Peyer's patch (tissue), 4 donors: Measurements from ENCODE around the gene MPP2.

Source experiments
- POLR2A ChIP-seq, 2 donors: fragments of 450-650 bp; IDR thresholded peaks; one replicate each; pipeline ENCODE4 v1.5.1; 2017; ENCODE audit warnings: antibody characterized with exemption in 2 of 2, mild to moderate bottlenecking in 2 of 2, moderate library complexity in 2 of 2
- TF ChIP-seq, protein P1 (sequence below), 6 experiments: fragments of 450-650 bp in 4 of 6; fragments of 200-600 bp in 2 of 6; sonication (generic) in 1 of 6; IDR thresholded peaks; one replicate each; pipeline ENCODE4 v1.5.1; 2017 to 2019; ENCODE audit warnings: antibody characterized with exemption in 6 of 6, mild to moderate bottlenecking in 3 of 6, moderate library complexity in 1 of 6

GRCh38 chr17:43913584-43913983, 6.2 kb upstream of the MPP2 start:
- TF ChIP-seq POLR2A (IDR thresholded peaks at IDR 0.05), result no peak
- TF ChIP-seq, protein P1, sequence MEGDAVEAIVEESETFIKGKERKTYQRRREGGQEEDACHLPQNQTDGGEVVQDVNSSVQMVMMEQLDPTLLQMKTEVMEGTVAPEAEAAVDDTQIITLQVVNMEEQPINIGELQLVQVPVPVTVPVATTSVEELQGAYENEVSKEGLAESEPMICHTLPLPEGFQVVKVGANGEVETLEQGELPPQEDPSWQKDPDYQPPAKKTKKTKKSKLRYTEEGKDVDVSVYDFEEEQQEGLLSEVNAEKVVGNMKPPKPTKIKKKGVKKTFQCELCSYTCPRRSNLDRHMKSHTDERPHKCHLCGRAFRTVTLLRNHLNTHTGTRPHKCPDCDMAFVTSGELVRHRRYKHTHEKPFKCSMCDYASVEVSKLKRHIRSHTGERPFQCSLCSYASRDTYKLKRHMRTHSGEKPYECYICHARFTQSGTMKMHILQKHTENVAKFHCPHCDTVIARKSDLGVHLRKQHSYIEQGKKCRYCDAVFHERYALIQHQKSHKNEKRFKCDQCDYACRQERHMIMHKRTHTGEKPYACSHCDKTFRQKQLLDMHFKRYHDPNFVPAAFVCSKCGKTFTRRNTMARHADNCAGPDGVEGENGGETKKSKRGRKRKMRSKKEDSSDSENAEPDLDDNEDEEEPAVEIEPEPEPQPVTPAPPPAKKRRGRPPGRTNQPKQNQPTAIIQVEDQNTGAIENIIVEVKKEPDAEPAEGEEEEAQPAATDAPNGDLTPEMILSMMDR (IDR thresholded peaks at IDR 0.05), result no peak
